Ureter (tissue), 1 donor: ENCODE measurements around the gene GAS2L3. TPM values are rescaled to one million over a fixed set of nuclear protein-coding genes. Genes with fewer than 3 reads are reported as not detected.

Source experiments
- DNase-seq: peaks from one replicate; pipeline ENCODE4 v3.0.0-alpha.2; 2020; ENCODE audit warnings: low spot score
- total RNA-seq: library from RNA; stranded (reverse); gene quantifications from one replicate; pipeline ENCODE4 v1.2.4, GENCODE V29; 2023
- donor health status: DM: yes; HTN: yes; CAD: no.

The GAS2L3 gene
- total RNA-seq, 1 donor from 2014 or later: 6.0 TPM

DNA sequence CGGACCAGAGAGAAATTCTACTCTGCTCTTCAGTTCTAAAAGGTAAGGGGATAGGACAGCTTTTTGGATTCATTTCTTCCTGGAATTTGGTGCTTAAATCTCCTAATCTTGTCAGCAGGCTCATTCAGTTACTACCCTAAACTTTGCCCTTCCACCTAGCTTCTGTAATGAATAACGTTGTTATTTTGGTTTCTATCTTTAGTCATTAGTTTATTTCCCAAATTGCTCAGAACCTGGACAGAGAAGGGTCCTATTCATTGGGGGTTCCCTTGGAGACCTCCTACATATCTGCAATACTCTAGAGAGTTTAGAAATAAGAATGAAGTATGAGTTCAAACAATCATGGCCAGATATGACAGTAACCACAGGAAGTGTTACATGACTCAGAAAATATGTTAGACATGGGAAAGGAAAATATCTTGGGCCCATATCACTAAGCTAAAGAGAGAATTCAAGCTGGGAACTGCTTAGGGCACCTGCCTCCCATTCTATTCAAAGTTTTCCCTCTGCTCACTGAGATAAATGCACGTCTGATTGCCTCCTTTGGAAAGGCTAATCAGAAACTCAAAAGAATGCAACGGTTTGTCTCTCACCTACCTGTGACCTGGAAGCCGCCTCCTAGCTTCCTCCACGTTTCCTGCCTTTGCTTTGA lies 87.9 kb downstream of the GAS2L3 start:
- DNase-seq: no peak

DNA sequence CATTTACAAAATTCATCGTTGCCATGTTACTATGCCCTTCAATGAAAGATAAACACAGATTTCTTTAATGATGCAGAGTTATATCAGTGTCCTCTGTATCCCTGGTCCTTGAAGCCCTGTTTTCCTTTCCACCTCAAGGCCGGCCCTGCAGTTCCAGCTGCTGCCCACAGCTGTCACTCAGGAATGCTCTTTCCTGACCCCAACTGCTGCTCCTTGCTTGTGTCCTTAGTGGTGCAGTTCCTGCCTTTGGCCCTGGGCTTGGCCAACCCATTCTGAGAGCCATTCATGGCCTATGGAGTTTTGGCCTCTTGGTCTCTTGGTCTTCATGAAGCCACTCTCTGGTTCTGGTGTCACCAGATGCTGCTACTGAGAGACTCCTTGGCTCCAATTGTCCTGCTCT lies 93.1 kb downstream of the GAS2L3 start:
- no peak for DNase-seq

DNA sequence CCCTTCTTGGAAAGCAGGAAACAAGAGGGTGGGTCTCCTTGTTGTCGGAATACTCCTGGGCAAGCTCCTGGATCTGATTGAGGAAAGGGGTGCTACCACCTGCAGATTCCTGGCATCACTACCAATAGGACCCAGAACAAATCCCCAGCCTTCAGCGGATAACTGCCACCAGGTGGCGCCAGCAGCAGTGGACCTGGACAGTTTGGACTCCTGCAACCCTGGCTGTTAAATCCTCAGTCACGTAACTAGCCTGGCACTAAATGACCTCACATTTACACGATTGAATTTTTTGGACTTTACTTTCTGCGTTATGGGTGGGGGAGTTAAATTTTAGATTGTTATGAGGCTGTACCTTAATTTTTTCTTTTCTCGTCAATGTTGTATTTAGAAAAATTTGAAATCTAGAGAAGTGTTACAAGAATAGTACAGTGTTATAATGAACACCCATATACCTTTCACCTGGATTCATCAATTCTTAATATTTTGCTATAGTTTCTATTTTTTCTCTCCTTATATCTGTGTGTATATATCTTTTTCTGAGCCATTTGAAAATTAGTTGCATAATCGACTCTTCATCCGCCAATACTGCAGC lies 95.6 kb downstream of the GAS2L3 start:
- DNase-seq: peak; percentile 63

DNA sequence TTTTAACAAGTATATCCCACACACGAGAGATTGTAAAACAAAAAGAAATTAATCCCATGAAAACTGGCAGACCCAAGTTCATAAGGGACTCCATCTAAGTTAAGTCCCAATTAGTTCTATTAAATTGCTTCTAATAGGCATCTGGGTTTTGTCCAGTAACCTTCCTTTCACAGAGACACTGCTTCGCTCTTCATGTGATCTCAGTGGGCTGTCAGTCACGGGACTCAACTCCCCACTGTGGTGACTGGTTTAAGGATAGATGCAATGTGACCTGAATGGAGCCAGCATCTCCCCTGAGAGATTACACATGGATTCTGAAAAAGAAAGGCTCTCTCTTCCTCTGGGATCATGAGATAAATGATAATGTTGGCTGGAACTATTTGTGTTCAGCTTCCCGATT lies 96.4 kb downstream of the GAS2L3 start:
- no peak for DNase-seq

DNA sequence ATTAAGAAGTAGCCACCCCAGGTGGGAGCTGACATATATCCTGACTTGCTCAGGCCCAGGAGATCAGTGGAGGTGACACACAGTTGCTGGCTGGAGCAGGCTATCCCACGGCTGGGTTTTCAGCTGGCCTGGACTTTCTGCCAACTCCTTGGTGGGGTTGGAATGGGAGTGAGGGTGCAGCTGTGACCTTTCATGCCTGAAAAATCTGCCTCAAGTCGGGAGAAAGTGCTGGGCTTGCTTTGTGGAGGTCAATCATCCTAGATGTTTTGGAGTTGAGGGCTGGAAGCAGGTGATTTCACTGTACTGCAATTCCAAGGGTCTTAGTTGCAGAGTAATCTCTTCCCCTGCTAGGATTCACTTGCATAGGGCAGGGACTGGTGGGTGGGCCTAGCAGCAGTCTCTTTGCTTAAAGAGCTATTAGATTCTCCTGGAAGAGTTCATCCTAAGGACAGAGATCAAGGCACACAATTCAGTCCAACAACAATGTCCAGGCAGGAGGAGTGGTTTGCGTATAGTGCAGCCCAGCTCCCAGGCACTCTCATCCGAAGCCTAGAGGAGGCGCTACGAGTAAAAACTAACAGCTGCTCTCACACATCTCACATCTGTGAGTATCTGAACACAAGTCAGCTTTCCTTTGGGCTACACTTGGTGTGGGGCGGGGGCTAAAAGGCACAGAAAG lies 98.1 kb downstream of the GAS2L3 start:
- DNase-seq: no peak

DNA sequence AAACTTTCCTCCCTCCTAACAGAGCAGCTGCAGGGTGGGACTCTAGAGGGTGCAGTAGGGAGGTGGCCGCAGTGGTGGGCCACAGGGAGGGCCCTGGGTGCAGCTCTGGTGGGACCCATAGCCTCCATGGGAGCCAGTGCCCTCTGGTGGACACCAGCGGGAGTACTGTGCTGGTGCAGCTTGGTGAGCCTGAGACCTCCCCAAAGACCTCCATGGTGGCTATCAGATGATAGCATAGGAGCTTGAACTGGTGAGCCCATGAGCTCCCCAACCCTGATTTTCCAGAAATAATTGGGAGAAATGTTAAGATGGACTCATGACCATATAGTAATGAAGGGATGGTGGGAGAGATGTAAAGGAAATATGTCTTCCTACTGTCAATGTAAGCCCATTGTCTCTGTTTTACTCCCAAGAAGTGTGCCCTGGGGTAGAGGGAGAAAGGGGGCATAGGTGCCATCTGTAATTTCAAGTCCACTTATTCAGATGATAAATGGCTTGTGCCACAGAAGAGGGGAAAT lies 98.7 kb downstream of the GAS2L3 start:
- DNase-seq: no peak

DNA sequence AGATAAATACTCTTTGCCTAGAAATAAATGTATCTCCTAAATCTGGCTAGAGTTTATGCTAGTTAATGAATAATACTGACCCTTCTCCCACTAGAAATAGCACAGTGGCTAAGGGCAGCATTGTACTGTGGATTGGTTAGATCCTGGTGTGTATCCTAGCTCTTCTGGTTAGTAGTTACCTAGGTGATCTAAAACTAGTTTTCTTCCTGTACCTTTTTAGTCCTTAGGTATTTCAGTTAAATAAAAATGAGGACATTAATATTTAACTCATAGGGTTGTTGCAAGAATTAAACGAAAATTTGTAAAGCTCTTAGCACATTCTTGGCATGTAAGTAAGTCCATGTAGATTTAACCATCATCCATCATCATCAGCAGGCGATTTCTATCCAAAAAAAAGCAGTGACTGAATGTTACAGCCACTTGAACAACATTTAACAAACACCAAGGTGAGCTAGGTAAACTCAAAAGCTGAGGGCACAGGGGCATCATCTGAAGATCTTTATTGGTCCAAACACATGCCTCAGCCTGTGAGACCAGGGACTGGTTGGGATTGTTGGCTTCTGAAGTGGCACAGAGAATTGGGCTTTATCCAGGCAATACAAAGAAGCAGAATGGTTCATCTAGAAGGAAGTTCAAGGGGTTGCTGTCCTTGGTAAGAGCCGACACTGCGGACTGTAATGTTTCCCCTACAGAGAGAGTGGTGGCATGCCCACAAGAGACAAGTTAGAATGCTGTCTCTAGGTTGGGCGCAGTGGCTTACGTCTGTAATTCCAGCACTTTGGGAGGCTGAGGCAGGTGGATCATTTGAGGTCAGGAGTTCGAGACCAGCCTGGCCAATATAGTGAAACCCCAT lies 100.8 kb downstream of the GAS2L3 start:
- DNase-seq: no peak

Other genes with a start within 250 kb of the GAS2L3 start
- gene SLC17A8, start 216.6 kb upstream of the GAS2L3 start, total RNA-seq: 0.34 TPM
- 7.0 TPM for gene NR1H4, start 99.8 kb upstream of the GAS2L3 start, total RNA-seq
- gene ANO4, start 221.1 kb downstream of the GAS2L3 start, total RNA-seq: 4.1 TPM